GM18861 (cell line): ENCODE measurements around the gene ADAMTSL5.
"Not testable (repeated sequence)": the region's sequence is repeated elsewhere in the genome, so short reads cannot be mapped to it uniquely, and the experiment has no call there.

Experiments used
- ATAC-seq: cut with Tn5 transposase; IDR thresholded peaks from one replicate; pipeline ENCODE4 v1.9.1; 2021; ENCODE audit not compliant: unreplicated experiment

The ADAMTSL5 gene

DNA sequence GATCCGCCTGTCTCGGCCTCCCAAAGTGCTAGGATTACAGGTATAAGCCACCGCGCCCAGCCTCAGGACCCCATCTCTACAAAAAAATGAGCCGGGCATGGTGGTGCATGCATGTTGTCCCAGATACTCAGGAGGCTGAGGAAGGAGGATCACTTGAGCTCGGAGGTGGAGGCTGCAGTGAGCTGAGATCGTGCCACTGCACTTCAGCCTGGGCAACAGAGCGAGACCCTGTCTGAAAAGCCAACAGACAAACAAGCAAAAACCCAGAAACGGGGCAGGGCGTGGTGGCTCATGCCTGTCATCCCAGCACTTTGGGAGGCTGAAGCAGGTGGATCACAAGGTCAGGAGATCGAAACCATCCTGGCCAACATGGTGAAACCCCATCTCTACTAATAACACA, 18.0 kb upstream of the ADAMTSL5 start:
- ATAC-seq: not testable (repeated sequence)

DNA sequence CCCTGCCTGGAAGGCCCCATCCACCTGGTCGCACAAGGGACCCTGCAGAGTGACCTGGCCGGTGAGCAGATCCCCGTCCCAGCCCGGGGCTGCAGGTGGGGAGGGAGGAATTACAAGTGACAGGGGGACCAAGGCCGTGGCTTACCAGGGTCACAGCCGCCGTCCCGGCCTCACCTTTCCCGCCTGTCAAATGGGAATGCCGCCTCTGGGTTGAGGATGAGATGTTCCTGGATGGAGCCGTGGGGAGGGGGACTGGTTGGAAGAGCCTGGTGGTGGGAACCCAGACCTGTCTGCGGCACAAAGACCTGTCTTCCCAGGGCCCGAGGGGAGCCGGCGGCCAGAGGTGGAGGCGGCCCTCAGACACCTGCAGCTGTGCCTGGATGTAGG, 16.6 kb upstream of the ADAMTSL5 start:
- no peak for ATAC-seq

DNA sequence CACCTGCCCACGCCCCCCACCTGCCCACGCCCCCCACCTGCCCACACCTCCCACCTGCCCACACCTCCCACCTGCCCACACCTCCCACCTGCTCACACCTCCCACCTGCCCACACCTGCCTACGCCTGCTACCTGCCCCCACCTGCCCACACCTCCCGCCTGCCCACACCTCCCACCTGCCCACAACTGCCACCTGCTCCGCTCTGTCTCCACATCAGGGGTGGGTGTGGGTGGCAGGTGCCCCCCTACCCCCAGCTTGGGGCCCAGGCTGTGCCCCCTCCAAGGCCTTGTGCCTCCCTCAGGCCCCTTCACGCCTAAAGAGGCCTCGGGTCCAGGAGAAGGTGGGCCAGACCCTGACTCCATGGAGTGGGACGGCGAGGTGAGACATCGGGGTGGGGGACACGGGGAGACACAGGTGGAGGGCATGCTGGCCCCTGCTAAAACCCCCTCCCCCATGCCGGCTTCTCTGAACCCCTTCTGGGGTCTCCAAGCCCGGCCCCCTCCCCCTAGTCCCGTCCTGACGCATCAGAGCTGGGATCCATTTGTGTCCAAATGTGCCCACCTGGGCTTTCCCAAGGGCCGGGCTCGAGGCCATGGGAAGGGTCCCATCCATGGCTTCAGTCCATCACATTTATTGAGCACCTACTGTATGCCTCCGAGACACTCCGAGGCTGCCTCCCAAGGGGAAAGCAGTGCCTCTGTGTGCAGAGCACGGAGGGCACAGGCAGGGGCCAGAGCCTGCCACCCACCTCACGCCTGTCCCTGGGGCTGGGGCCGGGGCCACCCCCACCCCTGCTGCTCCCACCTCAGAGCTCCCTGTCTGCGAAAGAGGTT, 16.0 kb upstream of the ADAMTSL5 start:
- no peak for ATAC-seq

DNA sequence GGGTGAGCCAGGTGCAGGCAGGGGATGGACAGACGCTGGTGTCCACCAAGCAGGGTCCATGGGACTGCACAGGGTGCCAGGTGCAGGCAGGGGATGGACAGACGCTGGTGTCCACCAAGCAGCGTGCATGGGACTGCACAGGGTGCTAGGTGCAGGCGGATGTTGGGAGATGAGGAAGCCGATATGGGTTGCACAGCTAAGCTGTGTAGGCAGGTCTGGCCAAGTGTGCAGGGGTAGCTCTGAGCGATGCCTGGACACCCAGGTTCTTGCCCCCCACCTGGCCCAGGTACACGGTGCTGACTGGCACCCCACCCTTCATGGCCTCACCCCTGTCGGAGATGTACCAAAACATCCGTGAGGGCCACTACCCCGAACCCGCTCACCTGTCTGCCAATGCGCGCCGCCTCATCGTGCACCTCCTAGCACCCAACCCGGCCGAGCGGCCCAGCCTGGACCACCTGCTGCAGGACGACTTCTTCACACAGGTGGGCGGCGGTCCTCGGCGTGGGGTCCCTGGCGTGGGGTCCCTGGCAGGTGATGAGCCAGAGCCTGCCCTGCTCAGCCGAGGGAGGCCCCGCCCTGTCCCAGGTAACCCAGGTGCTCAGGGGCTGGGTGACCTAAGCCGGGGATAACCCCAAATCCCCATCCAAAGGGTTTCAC, 15.0 kb upstream of the ADAMTSL5 start:
- no peak for ATAC-seq

DNA sequence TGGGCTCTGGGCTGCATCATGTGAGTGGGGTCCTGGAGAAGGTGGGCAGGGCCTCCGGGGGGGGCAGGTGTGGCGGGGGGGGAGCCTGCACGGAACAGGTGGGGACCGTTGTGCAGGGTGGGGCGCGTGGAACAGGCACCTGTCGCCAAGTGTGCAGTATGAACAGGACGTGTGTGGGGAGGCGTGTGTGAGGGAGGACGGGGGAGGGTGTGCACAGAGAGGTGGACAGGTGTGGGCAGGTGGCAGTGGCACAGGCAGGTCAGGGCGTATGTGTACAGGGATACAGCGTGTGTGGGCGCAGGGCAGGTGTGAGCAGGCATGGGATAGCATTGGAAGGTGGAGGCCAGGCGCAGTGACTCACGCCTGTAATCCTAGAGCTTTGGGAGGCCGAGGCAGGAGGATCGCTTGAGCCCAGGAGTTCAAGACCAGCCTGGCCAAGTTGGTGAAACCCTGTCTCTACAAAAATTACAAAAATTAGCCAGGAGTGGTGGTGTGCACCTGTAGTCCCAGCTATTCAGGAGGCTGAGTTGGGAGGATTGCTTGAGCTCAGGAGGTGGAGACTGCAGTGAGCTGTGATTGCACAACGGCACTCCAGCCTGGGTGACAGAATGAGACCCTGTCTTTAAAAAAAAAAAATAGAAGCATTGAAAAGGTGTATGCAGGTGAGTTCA, 14.3 kb upstream of the ADAMTSL5 start:
- ATAC-seq: no peak

DNA sequence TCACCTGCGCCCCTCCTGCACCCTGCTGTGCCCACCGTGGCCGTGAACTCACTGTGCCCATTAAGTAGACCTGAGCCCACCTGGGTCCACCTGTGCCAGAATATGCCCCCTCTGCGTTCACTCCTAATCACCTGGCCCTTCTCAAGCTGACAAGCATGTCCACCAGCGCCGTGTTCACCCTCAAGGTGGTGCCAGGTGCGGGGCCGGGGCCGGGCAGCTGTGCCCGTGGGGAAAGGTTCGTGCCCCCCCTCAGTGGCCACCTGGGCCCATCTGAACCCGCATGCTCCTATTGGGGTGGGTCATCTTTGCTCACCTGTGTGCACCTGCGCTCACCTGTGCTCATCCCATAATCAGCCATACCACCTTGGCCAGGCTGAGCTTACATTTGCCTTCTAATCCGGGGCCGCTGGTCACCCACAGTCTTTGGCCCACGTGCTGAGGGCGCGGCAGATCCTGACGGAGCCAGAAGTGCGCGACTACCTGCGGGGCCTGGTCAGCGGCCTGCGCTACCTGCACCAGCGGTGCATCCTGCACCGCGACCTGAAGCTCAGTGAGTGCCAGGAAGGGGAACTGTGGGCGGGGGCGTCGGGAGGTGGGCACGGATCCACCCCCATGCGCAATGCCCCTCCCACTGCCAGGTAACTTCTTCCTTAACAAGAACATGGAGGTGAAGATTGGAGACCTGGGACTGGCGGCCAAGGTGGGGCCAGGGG, 13.4 kb upstream of the ADAMTSL5 start:
- ATAC-seq: no peak

DNA sequence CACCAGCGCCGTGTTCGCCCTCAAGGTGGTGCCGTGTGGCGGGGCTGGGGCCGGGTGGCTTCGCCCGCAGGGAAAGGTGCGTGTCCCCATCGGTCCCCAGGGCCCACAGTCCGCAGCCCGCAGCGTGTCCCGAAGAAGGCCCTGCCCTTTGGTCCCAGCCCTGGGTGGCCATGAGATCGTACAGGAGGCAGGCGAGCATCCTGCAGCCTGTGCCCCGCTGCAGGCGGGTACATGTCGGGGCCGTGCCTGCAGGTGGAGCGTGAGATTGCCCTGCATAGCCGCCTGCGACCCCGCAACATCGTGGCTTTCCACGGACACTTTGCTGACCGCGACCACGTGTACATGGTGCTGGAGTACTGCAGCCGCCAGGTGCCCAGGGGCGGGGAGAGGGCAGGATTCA, 12.5 kb upstream of the ADAMTSL5 start:
- ATAC-seq: no peak

DNA sequence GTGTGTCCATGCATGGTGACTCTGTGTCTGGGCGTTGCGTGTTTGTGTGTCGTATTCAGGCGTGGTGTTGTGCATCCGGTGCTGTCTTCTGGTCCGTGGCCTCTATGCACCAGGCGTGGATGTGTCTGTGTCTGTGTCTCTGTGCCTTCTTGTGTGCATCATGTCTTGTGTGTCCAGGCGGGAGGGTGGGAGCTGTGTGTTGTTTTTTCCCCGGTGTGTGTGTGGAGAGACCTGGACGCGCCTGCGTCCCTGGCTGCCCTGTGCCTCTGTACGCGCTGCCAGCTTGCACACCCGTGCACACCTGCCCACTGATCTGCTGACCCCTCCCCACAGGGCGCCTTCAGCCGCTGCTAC, 12.1 kb upstream of the ADAMTSL5 start:
- no peak for ATAC-seq

DNA sequence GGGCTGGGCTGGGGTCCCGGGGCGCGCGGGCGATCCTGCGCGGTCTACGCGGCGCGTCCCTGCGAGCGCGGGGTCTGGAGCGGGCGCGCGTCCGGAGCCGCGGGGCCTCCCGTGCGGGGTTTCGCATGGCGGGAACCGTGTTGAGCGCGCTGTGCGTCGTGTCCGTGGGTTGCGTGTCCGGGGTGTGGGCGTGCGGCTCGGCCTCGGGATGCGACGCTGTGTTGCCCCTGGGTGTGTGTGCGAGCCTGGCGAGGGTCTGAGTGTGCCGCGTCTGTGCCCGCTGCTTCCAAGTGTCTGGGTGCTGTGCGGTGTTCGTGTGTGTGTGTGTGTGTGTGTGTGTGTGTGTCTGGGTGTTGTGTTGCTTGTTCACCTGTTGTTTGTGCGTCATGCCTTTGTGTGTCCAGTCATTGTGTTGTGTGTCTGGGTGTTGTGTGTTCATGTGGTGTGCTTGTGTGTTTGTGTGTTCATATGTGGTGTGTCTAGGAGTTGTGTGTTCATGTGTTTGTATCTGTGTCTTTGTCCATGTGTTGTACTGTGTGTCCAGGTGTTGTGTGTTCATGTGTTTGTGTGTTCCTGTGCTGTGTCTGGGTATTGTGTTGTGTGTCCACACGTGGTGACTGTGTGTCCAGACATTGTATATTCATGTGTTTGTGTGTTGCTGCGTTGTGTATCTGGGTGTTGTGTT, 11.6 kb upstream of the ADAMTSL5 start:
- ATAC-seq: no peak

DNA sequence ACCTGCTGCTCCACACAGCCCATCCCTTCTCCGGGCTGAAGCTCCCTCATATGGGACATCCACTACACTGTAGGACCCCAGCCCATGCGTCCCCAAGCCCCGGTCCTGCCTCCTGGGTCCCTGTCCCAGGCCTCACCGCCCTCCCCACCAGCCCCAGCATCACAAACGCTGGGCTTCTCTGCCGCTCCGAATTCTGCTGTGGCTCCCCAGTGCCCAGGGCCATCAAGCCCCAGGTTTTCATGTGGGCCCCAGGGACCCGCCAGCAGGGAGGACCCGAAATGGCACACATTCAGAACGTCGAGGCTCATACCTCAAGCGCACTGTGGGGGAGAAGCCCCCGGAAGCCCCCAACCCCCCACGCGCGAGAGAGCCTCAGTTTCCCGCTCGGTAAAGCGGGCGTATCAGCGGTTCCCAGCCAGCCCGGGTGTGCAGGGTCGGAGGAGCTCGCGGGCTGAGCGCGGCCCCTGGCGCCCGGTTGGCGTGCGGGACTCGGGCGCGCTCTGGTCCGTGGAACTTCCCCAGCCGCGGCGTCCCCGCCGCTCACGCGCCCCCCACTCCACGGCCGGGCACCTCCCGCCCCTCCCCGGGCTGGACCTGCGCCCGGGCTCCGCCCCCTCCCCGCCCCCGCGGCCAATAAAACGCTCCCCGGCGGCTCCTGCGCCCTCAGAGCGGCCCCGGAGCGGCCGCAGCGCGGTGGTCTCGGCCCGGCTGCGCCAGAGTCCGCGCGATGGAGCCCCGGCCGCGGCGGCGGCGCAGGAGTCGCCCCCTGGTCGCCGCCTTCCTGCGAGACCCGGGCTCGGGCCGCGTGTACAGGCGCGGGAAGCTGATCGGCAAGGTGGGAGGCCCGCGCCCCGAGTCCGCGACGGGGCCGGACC, 10.8 kb upstream of the ADAMTSL5 start, which contains the start of gene PLK5:
Gene PLK5 (plus strand): TSS at position 666 of the 875 bp plus-strand sequence. CDS start 2,920 bp downstream, outside the sequence.
- ATAC-seq: no peak

DNA sequence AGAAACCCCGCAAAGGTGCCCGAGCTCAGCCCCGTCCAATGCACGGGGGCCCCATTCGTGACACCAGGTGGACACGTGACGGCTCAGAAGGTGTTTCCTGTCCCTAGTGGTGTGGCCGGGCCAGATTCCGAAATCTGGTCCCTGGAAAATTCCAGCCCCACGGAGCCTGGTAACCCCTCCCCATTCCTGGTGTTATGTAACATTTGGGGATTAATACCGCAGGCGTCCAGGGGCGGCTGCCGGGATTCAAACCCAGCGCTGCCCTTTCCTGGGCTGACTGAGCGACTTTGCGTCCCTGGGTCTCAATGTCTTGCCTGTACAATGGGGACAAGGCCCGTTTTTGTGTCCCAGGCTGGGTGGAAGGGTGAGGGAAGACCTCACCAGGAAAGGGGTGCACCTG, 10.0 kb upstream of the ADAMTSL5 start:
- no peak for ATAC-seq

DNA sequence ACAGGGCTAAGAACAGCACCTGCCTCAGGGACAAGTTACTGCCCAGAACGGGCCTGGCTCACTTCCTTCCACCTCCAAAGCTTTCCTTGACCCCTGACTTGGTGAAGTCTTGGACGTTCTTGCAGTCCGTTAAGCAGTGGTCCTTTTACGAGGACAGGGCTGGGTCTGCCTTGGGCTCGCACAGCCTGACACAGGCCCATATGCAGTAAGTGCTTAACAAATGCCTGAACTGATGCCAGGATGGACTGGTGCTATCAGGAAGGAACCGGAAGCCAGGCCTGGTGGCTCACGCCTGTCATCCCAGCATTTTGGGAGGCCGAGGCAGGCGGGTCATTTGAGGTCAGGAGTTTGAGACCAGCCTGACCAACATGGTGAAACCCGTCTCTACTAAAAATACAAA, 9.2 kb upstream of the ADAMTSL5 start:
- ATAC-seq: no peak

DNA sequence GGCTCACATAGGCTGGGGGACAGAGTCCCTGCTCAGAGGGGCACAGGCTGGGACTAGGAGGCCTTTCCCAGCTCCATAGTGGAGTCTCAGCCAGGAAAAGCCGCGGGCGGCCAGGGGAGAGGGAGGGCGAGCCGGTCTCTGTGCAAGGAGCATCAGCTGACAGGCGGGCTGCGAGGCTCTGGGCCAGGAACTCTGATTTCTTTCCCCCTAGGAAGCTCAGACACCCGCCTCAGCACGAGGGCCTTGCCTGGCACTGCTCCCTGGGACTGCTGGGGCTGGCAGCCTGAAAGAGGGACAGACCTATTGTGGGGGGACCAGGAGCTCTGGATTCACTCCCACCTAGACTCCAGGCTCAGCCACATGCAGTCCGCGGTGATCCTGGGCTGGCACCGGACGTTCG, 8.8 kb upstream of the ADAMTSL5 start:
- ATAC-seq: no peak

DNA sequence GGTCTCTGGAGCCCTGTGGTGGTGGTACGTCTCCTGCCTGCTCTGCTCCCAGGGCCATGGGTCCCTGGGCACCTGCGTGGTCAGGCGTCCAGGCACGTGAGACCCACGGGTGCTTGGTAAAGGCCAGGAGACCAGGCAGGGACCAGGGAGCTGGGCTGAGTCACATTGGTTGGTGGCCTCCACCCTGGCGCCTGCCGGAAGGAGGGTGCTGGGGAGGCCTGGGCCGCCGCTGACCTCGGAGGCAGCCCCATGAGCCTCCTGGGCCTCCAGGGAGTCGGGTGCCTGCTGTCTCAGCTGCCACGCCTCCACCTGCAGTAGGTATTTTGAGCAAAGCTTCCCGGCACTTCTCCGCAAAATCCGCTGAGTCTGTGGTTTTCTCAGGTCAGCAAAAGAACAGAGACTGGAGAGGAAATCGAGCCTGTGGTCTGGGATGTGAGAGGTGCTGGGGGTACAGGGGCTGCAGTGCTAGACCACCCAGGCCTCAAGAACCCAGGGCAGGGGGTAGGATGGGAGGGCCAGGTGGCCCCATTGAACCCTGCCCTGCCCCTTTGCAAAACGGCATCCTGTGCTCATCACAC, 7.5 kb upstream of the ADAMTSL5 start:
- no peak for ATAC-seq

DNA sequence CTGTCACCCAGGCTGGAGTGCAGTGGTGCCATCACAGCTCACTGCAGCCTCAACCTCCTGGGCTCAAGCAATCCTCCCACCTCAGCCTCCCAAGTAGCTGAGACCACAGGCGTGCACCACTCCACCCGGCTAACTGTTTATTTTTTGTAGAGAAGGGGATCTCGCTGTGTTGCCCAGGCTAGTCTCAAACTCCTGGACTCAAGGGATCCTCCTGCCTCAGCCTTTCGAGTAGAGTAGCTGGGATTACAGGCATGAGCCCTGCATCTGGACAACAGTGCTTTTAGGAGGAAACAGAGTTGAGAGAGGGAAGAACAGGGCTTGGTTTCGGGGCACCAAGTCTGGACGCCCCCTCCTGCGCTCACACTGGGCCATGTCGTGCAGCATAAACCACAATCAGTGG, 7.0 kb upstream of the ADAMTSL5 start:
- not testable (repeated sequence) for ATAC-seq

DNA sequence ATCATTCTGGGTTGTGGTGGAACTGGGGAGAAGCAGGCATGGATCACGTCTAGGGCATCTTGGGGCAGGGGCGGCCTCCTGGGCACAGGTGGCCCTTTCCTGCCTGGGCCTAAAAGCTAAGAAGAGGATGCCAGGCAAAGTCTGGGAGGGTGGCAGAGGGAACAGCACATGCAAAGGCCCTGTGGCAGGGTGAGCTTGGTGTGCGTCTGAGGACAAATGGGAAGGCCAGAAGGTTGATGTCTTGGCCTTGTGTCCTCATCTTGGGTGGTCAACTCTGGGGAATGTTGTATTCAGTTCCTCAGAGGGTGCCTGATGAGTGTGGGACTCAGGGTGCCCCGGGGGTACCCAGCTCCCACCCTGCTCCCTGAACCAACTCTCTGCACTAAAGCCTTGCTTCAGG, 5.7 kb upstream of the ADAMTSL5 start:
- no peak for ATAC-seq

DNA sequence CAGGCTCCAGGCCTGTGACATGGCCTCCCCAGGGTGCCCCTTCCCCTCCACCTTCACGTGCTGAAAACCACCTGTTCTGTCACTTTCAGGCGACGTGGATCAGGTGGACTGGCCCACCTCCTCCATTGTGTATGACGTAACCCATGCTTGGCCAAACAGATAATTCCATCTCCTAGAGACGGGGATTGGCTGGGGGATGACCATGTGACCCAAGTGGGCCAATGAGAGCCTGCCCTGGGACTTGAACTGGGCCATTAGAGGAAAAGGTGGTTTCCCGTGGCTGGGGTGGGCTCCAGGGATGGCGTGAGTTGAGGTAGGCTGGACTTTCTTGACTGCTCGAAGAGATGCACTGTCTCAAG, 3.6 kb upstream of the ADAMTSL5 start:
- ATAC-seq: no peak

DNA sequence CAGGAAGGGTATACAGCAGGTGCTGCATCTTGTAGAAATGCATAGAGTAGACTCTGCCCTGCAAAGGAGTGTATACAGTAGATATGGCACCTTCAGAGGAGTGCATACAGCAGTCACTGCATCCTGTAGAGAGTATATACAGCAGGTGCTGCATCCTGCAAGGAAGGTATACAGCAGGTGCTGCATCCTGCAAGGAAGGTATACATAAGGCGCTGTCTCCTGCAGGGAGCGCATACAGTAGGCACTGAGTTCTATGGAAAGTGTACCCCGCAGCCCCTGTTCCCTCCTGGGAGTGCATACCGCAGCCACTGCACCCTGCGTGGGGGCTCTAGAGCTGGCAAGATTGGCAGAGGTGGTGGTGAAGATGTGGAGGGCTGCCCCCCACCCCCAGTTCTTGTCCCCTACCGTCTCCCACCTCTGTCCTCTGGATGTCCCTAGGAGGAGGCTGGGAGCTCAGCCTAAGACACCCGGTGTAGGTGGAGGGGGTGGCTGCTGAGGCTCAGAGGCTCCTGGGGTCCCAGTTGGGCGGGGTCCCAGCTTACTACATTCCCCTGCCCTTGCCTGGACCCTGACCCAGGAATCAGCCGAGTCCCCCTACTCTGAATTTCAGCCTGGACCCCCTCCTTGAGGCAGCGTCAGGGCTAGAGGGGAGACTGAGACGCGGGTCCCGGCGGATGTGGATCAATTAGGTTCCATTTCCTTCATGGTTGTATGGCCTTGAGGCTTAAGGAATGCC, 2.3 kb upstream of the ADAMTSL5 start:
- no peak for ATAC-seq

DNA sequence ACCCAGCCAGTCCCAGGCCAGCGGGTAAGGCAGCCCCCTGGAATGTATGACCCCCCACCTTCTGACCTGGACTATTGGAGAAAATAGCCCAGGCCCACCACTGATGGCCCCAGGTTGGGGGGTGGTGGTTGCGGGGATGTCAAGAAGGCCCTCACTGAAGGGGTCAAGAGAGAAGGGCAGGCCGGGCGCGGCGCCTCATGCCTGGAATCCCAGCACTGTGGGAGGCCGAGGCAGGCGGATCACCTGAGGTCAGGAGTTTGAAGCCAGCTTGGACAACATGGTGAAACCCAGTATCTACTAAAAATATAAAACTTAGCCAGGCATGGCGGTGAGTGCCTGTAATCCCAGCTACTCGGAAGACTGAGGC, 1.5 kb upstream of the ADAMTSL5 start:
- ATAC-seq: no peak
